Heart left ventricle (tissue), 13 donors: ENCODE data around the gene C16orf86.

Source experiments
- POLR2A ChIP-seq, 2 donors: fragments of 450-650 bp; IDR thresholded peaks; one replicate each; pipeline ENCODE4 v1.6.1; 2017; ENCODE audit warnings: antibody characterized with exemption in 2 of 2, mild to moderate bottlenecking in 2 of 2, moderate library complexity in 2 of 2
- TF ChIP-seq, protein P1 (sequence below), 12 donors: fragments of 200-600 bp; sonication (generic) in 4 of 12; IDR thresholded peaks; one replicate each; pipeline versions ENCODE4 v1.5.0 to v1.8.0; 2018 to 2022; ENCODE audit warnings: antibody characterized with exemption in 12 of 12, mild to moderate bottlenecking in 5 of 12
- donor health status: ischemic (EF 13 %, LVEDD 7.1; RV severe dilation, severe dysfunction).
- donor health status: DM: no; HTN: yes; CAD: no.
- donor health status: DM: no; HTN: no; CAD: no.
- donor health status: ischemic (EF 25% LVEDD 6.9; RV normal size, moderate dysfunction).
- donor health status: ischemic (EF 25% LVEDD 5.7; RV mildly dilated, moderate dysfunction).
- donor health status: ischemic (EF 35%, LVEDD 5.7; RV mildly dilated, moderate dysfunction).
- donor health status: nonischemic (EF 11% LVEDD 7.7; RV severe dilation, severe dysfunction).
- donor health status: DM: yes; HTN: yes; CAD: no.
- donor health status: PGD.
- donor health status: ischemic (EF 29% LVEDD 5.4; RV normal size, mild dysfunction).
- donor health status: nonischemic (EF 23%, LVEDD 6.1; RV moderate dilation, normal function).

DNA sequence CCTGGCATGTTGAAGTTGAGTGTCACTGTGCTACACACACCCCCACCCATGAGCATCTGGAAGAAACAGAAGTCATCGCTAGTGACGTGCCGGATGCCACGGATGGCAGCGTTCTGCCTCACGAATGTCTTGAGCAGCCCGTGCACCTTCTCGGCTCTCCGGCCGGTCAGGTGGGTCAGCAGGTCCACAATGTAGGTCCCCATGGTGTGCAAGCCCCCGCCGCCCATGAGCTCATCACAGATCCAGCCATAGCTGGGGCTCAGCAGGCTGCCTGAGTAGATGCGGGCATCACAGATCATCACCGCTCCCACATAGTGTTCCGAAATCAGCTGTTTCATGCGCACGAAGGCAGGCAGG is 8.9 kb downstream of the C16orf86 start:
- TF ChIP-seq, protein P1, sequence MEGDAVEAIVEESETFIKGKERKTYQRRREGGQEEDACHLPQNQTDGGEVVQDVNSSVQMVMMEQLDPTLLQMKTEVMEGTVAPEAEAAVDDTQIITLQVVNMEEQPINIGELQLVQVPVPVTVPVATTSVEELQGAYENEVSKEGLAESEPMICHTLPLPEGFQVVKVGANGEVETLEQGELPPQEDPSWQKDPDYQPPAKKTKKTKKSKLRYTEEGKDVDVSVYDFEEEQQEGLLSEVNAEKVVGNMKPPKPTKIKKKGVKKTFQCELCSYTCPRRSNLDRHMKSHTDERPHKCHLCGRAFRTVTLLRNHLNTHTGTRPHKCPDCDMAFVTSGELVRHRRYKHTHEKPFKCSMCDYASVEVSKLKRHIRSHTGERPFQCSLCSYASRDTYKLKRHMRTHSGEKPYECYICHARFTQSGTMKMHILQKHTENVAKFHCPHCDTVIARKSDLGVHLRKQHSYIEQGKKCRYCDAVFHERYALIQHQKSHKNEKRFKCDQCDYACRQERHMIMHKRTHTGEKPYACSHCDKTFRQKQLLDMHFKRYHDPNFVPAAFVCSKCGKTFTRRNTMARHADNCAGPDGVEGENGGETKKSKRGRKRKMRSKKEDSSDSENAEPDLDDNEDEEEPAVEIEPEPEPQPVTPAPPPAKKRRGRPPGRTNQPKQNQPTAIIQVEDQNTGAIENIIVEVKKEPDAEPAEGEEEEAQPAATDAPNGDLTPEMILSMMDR (IDR thresholded peaks at IDR 0.05): no peak
- TF ChIP-seq POLR2A (IDR thresholded peaks at IDR 0.05): no peak
